Heart left ventricle (tissue), 16 donors: ENCODE data around the gene HOXB2. TPM values are rescaled to one million over a fixed set of nuclear protein-coding genes. Genes with fewer than 3 reads are reported as not detected.

Experiments used
- ATAC-seq, 4 donors: fragments of 200-7000 bp; cut with Tn5 transposase; one replicate each; pipeline ENCODE4 v1.9.1; 2020 to 2022; ENCODE audit warnings: moderate library complexity in 4 of 4, mild to moderate bottlenecking in 3 of 4, moderate number of reproducible peaks in 1 of 4
- DNase-seq, 5 donors: peaks; one replicate each; pipeline ENCODE4 v3.0.0-alpha.2; 2020
- H3K27ac ChIP-seq, 12 donors: fragments of 200-600 bp; sonication (generic) in 4 of 12; one replicate each; pipeline versions ENCODE4 v1.5.0 to v1.8.0; 2016 to 2022; ENCODE audit warnings: mild to moderate bottlenecking in 2 of 12
- H3K27me3 ChIP-seq, 9 donors: fragments of 200-600 bp; sonication (generic) in 2 of 9; one replicate each; pipeline versions ENCODE4 v1.5.1 to v1.8.0; 2016 to 2022; ENCODE audit warnings: mild to moderate bottlenecking in 3 of 9
- H3K36me3 ChIP-seq, 9 donors: fragments of 200-600 bp; sonication (generic) in 2 of 9; one replicate each; pipeline versions ENCODE4 v1.5.0 to v1.8.0; 2018 to 2022; ENCODE audit warnings: mild to moderate bottlenecking in 2 of 9
- H3K4me1 ChIP-seq, 12 donors: fragments of 200-600 bp; sonication (generic) in 4 of 12; one replicate each; pipeline versions ENCODE4 v1.5.0 to v1.8.0; 2016 to 2022; ENCODE audit warnings: mild to moderate bottlenecking in 3 of 12
- H3K4me3 ChIP-seq, 12 donors: fragments of 200-600 bp; sonication (generic) in 4 of 12; one replicate each; pipeline versions ENCODE4 v1.5.0 to v1.8.0; 2017 to 2022; ENCODE audit warnings: mild to moderate bottlenecking in 9 of 12, moderate library complexity in 4 of 12
- H3K9me3 ChIP-seq, 12 donors: fragments of 200-600 bp; sonication (generic) in 4 of 12; one replicate each; pipeline versions ENCODE4 v1.5.0 to v1.8.0; 2016 to 2022; ENCODE audit warnings: mild to moderate bottlenecking in 1 of 12
- CTCF ChIP-seq, 12 donors: fragments of 200-600 bp; sonication (generic) in 4 of 12; IDR thresholded peaks; one replicate each; pipeline versions ENCODE4 v1.5.0 to v1.8.0; 2018 to 2022; ENCODE audit warnings: antibody characterized with exemption in 12 of 12, mild to moderate bottlenecking in 5 of 12
- POLR2A ChIP-seq, 2 donors: fragments of 450-650 bp; IDR thresholded peaks; one replicate each; pipeline ENCODE4 v1.6.1; 2017; ENCODE audit warnings: antibody characterized with exemption in 2 of 2, mild to moderate bottlenecking in 2 of 2, moderate library complexity in 2 of 2
- WGBS, 4 donors: extraction: QIAGEN DNeasy Blood & Tissue Kit in 2 of 4; methylation state at CpG; one replicate each; pipeline versions ENCODE4 v1.1.5 to v1.1.7; 2013 to 2018; 5-methylcytosine and 5-hydroxymethylcytosine counted together
- intact Hi-C, 10 donors: fragments of 100-400 bp; cut with DNase I; formaldehyde crosslinking; loops; one replicate each; pipeline versions ENCODE4 v1.11.1 to v1.14.2; 2022
- polyA plus RNA-seq, 2 donors: library from polyadenylated mRNA; stranded (reverse); fragments of 200-250 nt; gene quantifications; one replicate each; pipeline ENCODE4 v1.2.3, GENCODE V29; 2013
- total RNA-seq, 9 donors: library from RNA; depleted of rRNA in 2 of 9; stranded (reverse); fragments of >200 nt in 2 of 9; fragmentation: NEBNext Ultra II Directional in 3 of 9; extraction: Animal tissue kit (Norgen Biotek cat#: 25700) in 3 of 9; gene quantifications; one replicate each; pipeline versions ENCODE4 v1.1.0 to v1.2.4, GENCODE V29; 2016 to 2023
- donor health status: ischemic (EF 13 %, LVEDD 7.1; RV severe dilation, severe dysfunction).
- donor health status: healthy with polysubstance abuse.
- donor health status: DM: no; HTN: yes; CAD: no.
- donor health status: DM: no; HTN: no; CAD: no.
- donor health status: ischemic (EF 25% LVEDD 6.9; RV normal size, moderate dysfunction).
- donor health status: ischemic (EF 25% LVEDD 5.7; RV mildly dilated, moderate dysfunction).
- donor health status: healthy.
- donor health status: DM: yes; HTN: yes; CAD: no.
- donor health status: ischemic (EF 35%, LVEDD 5.7; RV mildly dilated, moderate dysfunction).
- donor health status: nonischemic (EF 11% LVEDD 7.7; RV severe dilation, severe dysfunction).
- donor health status: DM: yes; HTN: yes; CAD: no.
- donor health status: PGD.
- donor health status: ischemic (EF 29% LVEDD 5.4; RV normal size, mild dysfunction).
- donor health status: nonischemic (EF 23%, LVEDD 6.1; RV moderate dilation, normal function).

The HOXB2 gene
- total and polyA plus RNA-seq, 11 donors: 0.81 to 6.9 (median 3.0) TPM

GRCh38 chr17:48545539-48545938 is 630 bp upstream of the HOXB2 start:
- Histone ChIP-seq H3K4me3 (peak overlapping the region in 5 of 12 donors; percentile 17 to 95 (median 69)), H3K27me3 (peaks cover 0 to 97% (median 56%) of the 10 kb centered on the region in 9 donors), H3K9me3 (no peaks in the 10 kb centered on the region), H3K36me3 (peaks cover 0 to 6% (median 0%) of the 10 kb centered on the region in 9 donors), H3K4me1 (peaks cover 0 to 45% (median 16%) of the 10 kb centered on the region in 12 donors), H3K27ac (peak overlapping the region; percentile 1 to 94 (median 88))
- DNase-seq: no peak
- ATAC-seq: no peak
- TF ChIP-seq POLR2A (IDR thresholded peaks at IDR 0.05) (no peak), CTCF (IDR thresholded peaks at IDR 0.05) (no peak)
- WGBS, 4 donors: 85 to 97% (median 91%) methylated on average over 1 of the region's 1 CpG
- intact Hi-C loops: no loop called here

- peaks cover 0 to 96% (median 52%) of the 10 kb centered on the region in 9 donors for H3K27me3 ChIP-seq
- 2 to 6% (median 5%) methylated on average over 29 to 38 of the region's 38 CpGs for WGBS, 4 donors
Measured at GRCh38 chr17:48544349-48545021, 424 bp downstream of the HOXB2 start.

GRCh38 chr17:48543854-48544348 is 1.0 kb downstream of the HOXB2 start:
- 3 to 5% (median 4%) methylated on average over 20 of the region's 20 CpGs for WGBS, 4 donors
- TF ChIP-seq CTCF (IDR thresholded peaks at IDR 0.05) (no peak), POLR2A (IDR thresholded peaks at IDR 0.05) (no peak)
- no peaks in the 10 kb centered on the region for H3K9me3 ChIP-seq

More at GRCh38 chr17:48544349-48545021, 424 bp downstream of the HOXB2 start:
- H3K4me1 ChIP-seq: peaks cover 0 to 46% (median 16%) of the 10 kb centered on the region in 12 donors
- H3K4me3 ChIP-seq: peak overlapping the region; percentile 35 to 95 (median 67)
- H3K27ac ChIP-seq: peak overlapping the region; percentile 43 to 94 (median 88)
- intact Hi-C loops: loop anchor here in 3 of 10 donors (5.0 kb wide), 1 partner anchor 33 kb away; the partner anchor contains the start of gene HOXB4 (in 3 of the 3)
- H3K9me3 ChIP-seq: no peaks in the 10 kb centered on the region
- peaks cover 0 to 2% (median 0%) of the 10 kb centered on the region in 9 donors for H3K36me3 ChIP-seq
- TF ChIP-seq POLR2A (IDR thresholded peaks at IDR 0.05): peak in 1 of 2 donors; percentile 39
- no peak for TF ChIP-seq CTCF (IDR thresholded peaks at IDR 0.05)
- ATAC-seq (peak; percentile 26 to 69 (median 67)), DNase-seq (peak; percentile 80 to 91 (median 87))

More at GRCh38 chr17:48543854-48544348, 1.0 kb downstream of the HOXB2 start:
- Histone ChIP-seq H3K4me1 (peaks cover 0 to 46% (median 16%) of the 10 kb centered on the region in 12 donors), H3K27me3 (peaks cover 0 to 95% (median 52%) of the 10 kb centered on the region in 9 donors), H3K27ac (peak overlapping the region; percentile 43 to 94 (median 88)), H3K36me3 (no peaks in the 10 kb centered on the region), H3K4me3 (peak overlapping the region; percentile 35 to 95 (median 67))
- ATAC-seq (peak in 3 of 4 donors; percentile 17 to 59 (median 41)), DNase-seq (peak in 1 of 5 donors; percentile 75)
- intact Hi-C loops: loop anchor here in 3 of 10 donors (5.0 kb wide), 1 partner anchor 33 kb away; the partner anchor contains the start of gene HOXB4 (in 3 of the 3)
